HG03571 (cell line): ENCODE results near the gene CFAP45.
"Not testable (repeated sequence)": the region's sequence is repeated elsewhere in the genome, so short reads cannot be mapped to it uniquely, and the experiment has no call there.

Experiments
- ATAC-seq: cut with Tn5 transposase; IDR thresholded peaks from one replicate; pipeline ENCODE4 v1.9.1; 2021; ENCODE audit not compliant: unreplicated experiment

CFAP45 gene

GRCh38 chr1:159908031-159908940, 8.3 kb upstream of the CFAP45 start:
- no peak for ATAC-seq

GRCh38 chr1:159906960-159907359, 7.0 kb upstream of the CFAP45 start:
- ATAC-seq, result no peak

GRCh38 chr1:159904036-159904435, 4.1 kb upstream of the CFAP45 start:
- ATAC-seq, result not testable (repeated sequence)

- no peak for ATAC-seq
Measured at GRCh38 chr1:159902541-159902940, 2.6 kb upstream of the CFAP45 start.

GRCh38 chr1:159900755-159901360, 893 bp upstream of the CFAP45 start:
- ATAC-seq, result no peak

- ATAC-seq, result not testable (repeated sequence)
Measured at GRCh38 chr1:159899634-159900033, 331 bp downstream of the CFAP45 start.

GRCh38 chr1:159898527-159898926, 1.4 kb downstream of the CFAP45 start:
- no peak for ATAC-seq

- no peak for ATAC-seq
Measured at GRCh38 chr1:159897962-159898361, 2.0 kb downstream of the CFAP45 start.

- ATAC-seq, result no peak
Measured at GRCh38 chr1:159896546-159896930, 3.4 kb downstream of the CFAP45 start.

- ATAC-seq, result no peak
Measured at GRCh38 chr1:159895836-159896545, 4.0 kb downstream of the CFAP45 start.

GRCh38 chr1:159895286-159895685, 4.7 kb downstream of the CFAP45 start:
- ATAC-seq, result no peak

- no peak for ATAC-seq
Measured at GRCh38 chr1:159892944-159893343, 7.0 kb downstream of the CFAP45 start.

GRCh38 chr1:159891275-159892157, 8.4 kb downstream of the CFAP45 start:
- peak; percentile 68 for ATAC-seq

GRCh38 chr1:159890390-159890789, 9.6 kb downstream of the CFAP45 start:
- ATAC-seq, result no peak

- ATAC-seq, result peak; percentile 92
Measured at GRCh38 chr1:159889821-159890252, 10.1 kb downstream of the CFAP45 start.

GRCh38 chr1:159889202-159889601, 10.8 kb downstream of the CFAP45 start:
- ATAC-seq, result no peak

- ATAC-seq, result no peak
Measured at GRCh38 chr1:159884296-159884695, 15.7 kb downstream of the CFAP45 start.

- no peak for ATAC-seq
Measured at GRCh38 chr1:159883134-159883533, 16.8 kb downstream of the CFAP45 start.

GRCh38 chr1:159882527-159882862, 17.5 kb downstream of the CFAP45 start:
- ATAC-seq, result no peak

GRCh38 chr1:159881622-159882526, 18.1 kb downstream of the CFAP45 start:
- ATAC-seq, result no peak
